DLD1 (cell line): ENCODE measurements around the gene YTHDF1.

ENCODE experiments used
- in situ Hi-C: cut with HindIII; loops from 2 replicates; pipeline ENCODE4 v1.10.0; 2017; ENCODE audit warnings: low sequenced_read_pairs

YTHDF1 gene

GRCh38 chr20:63227260-63227659 lies 11.3 kb upstream of the YTHDF1 start:
- in situ Hi-C loops, result no loop called here

GRCh38 chr20:63226042-63226943 lies 10.4 kb upstream of the YTHDF1 start:
- in situ Hi-C loops, result no loop called here

- in situ Hi-C loops, result no loop called here
Observed at GRCh38 chr20:63225082-63225454, 9.1 kb upstream of the YTHDF1 start.

- in situ Hi-C loops, result loop anchor here (5.0 kb wide), 2 partner anchors 53 to 162 kb away; no protein-coding TSS in a partner anchor
Observed at GRCh38 chr20:63224412-63225081, 8.6 kb upstream of the YTHDF1 start.

- in situ Hi-C loops, result loop anchor here (5.0 kb wide), 2 partner anchors 53 to 162 kb away; no protein-coding TSS in a partner anchor
Observed at GRCh38 chr20:63223826-63224207, 7.9 kb upstream of the YTHDF1 start.

- in situ Hi-C loops, result loop anchor here (5.0 kb wide), 2 partner anchors 54 to 161 kb away; no protein-coding TSS in a partner anchor
Observed at GRCh38 chr20:63223121-63223825, 7.3 kb upstream of the YTHDF1 start.

- in situ Hi-C loops, result loop anchor here (5.0 kb wide), 2 partner anchors 55 to 160 kb away; no protein-coding TSS in a partner anchor
Observed at GRCh38 chr20:63222541-63222940, 6.6 kb upstream of the YTHDF1 start.

- in situ Hi-C loops, result loop anchor here (5.0 kb wide), 2 partner anchors 56 to 159 kb away; no protein-coding TSS in a partner anchor
Observed at GRCh38 chr20:63221400-63222053, 5.6 kb upstream of the YTHDF1 start.

- in situ Hi-C loops, result loop anchor here (5.0 kb wide), 2 partner anchors 56 to 159 kb away; no protein-coding TSS in a partner anchor
Observed at GRCh38 chr20:63220696-63221399, 4.9 kb upstream of the YTHDF1 start.

- in situ Hi-C loops, result loop anchor here (5.0 kb wide), 2 partner anchors 57 to 158 kb away; no protein-coding TSS in a partner anchor
Observed at GRCh38 chr20:63219866-63220521, 4.1 kb upstream of the YTHDF1 start.

- in situ Hi-C loops, result no loop called here
Observed at GRCh38 chr20:63219447-63219821, 3.5 kb upstream of the YTHDF1 start.

GRCh38 chr20:63218701-63219446 lies 2.9 kb upstream of the YTHDF1 start:
- in situ Hi-C loops, result no loop called here

GRCh38 chr20:63217706-63218105 lies 1.8 kb upstream of the YTHDF1 start:
- in situ Hi-C loops, result no loop called here

- in situ Hi-C loops, result no loop called here
Observed at GRCh38 chr20:63216849-63217471, 1.0 kb upstream of the YTHDF1 start.

GRCh38 chr20:63215101-63216040 lies 560 bp downstream of the YTHDF1 start:
- in situ Hi-C loops, result no loop called here

- in situ Hi-C loops, result no loop called here
Observed at GRCh38 chr20:63214514-63214913, 1.4 kb downstream of the YTHDF1 start.

- in situ Hi-C loops, result no loop called here
Observed at GRCh38 chr20:63212792-63213191, 3.1 kb downstream of the YTHDF1 start.
